ENCODE data around the gene DNAJC13.

DNA sequence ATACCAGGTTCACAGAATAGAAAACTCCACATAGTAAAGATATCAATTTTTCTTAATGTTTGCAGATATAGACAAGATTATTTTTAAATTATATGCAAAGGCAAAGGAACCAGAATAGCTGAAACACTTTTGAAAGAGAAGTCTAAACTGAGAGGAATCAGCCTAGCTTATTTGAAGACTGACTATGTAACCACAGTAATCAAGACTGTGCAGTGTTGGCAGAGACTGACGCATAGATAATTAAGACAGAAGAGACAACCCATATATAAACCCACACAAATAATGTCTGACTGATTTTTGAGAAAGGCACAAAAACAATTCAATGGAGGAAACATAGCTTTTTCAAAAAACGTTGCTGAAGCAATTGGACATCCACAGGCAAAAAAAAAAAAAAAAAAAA is 151.1 kb downstream of the DNAJC13 start:
- TF ChIP-seq, protein P1, sequence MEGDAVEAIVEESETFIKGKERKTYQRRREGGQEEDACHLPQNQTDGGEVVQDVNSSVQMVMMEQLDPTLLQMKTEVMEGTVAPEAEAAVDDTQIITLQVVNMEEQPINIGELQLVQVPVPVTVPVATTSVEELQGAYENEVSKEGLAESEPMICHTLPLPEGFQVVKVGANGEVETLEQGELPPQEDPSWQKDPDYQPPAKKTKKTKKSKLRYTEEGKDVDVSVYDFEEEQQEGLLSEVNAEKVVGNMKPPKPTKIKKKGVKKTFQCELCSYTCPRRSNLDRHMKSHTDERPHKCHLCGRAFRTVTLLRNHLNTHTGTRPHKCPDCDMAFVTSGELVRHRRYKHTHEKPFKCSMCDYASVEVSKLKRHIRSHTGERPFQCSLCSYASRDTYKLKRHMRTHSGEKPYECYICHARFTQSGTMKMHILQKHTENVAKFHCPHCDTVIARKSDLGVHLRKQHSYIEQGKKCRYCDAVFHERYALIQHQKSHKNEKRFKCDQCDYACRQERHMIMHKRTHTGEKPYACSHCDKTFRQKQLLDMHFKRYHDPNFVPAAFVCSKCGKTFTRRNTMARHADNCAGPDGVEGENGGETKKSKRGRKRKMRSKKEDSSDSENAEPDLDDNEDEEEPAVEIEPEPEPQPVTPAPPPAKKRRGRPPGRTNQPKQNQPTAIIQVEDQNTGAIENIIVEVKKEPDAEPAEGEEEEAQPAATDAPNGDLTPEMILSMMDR (IDR thresholded peaks at IDR 0.05; ENCODE audit: low read length): no peak
- TF ChIP-seq EZH2 (optimal IDR thresholded peaks at IDR 0.05; ENCODE audit: low read depth, low read length) (no peak), EZH2phosphoT487 (IDR thresholded peaks at IDR 0.05; ENCODE audit: low read length) (no peak)
